T-helper 2 cell (primary cell): ENCODE measurements around the gene PTGDR.
A peak's percentile ranks its signal among the peaks of the same experiment; 100 is the strongest.

Experiments
- DNase-seq, 5 experiments: peaks; one replicate each; pipeline versions ENCODE4 v3.0.0 to v3.0.0-alpha.2; 2012 to 2022
- total RNA-seq, 2 donors: gene quantifications; one replicate each; lab custom pipeline; 2026; lab: John Stamatoyannopoulos, UW

PTGDR gene
- 0 to 0.81 reads per million in 2 donors for total RNA-seq

GRCh38 chr14:52267501-52268278 lies at the start of gene PTGDR:
Gene PTGDR (plus strand): TSS chr14:52267698. CDS start chr14:52267815, 117 bp downstream.
- peak in 2 of 5 experiments; percentile 24 to 62 for DNase-seq

- no peak for DNase-seq
Observed at GRCh38 chr14:52219488-52220084, 47.9 kb upstream of the PTGDR start.

GRCh38 chr14:52220924-52221811 lies 46.3 kb upstream of the PTGDR start:
- peak in 1 of 5 experiments; percentile 49 for DNase-seq

GRCh38 chr14:52222901-52223300 lies 44.6 kb upstream of the PTGDR start:
- no peak for DNase-seq

GRCh38 chr14:52227619-52228222 lies 39.8 kb upstream of the PTGDR start:
- no peak for DNase-seq

GRCh38 chr14:52233693-52234092 lies 33.8 kb upstream of the PTGDR start:
- no peak for DNase-seq

- no peak for DNase-seq
Observed at GRCh38 chr14:52235434-52235833, 32.1 kb upstream of the PTGDR start.

- no peak for DNase-seq
Observed at GRCh38 chr14:52235866-52236510, 31.5 kb upstream of the PTGDR start.

GRCh38 chr14:52238682-52239081 lies 28.8 kb upstream of the PTGDR start:
- DNase-seq: no peak

- DNase-seq: no peak
Observed at GRCh38 chr14:52240623-52241022, 26.9 kb upstream of the PTGDR start.

GRCh38 chr14:52241087-52241793 lies 26.3 kb upstream of the PTGDR start:
- DNase-seq: no peak

GRCh38 chr14:52244328-52244727 lies 23.2 kb upstream of the PTGDR start:
- no peak for DNase-seq

- DNase-seq: no peak
Observed at GRCh38 chr14:52244997-52245396, 22.5 kb upstream of the PTGDR start.

GRCh38 chr14:52248057-52248456 lies 19.4 kb upstream of the PTGDR start:
- DNase-seq: peak in 2 of 5 experiments; percentile 43 to 44

- no peak for DNase-seq
Observed at GRCh38 chr14:52251724-52252123, 15.8 kb upstream of the PTGDR start.

- no peak for DNase-seq
Observed at GRCh38 chr14:52253503-52253902, 14.0 kb upstream of the PTGDR start.

- no peak for DNase-seq
Observed at GRCh38 chr14:52254086-52254485, 13.4 kb upstream of the PTGDR start.

GRCh38 chr14:52258783-52259182 lies 8.7 kb upstream of the PTGDR start:
- no peak for DNase-seq

GRCh38 chr14:52259434-52259833 lies 8.1 kb upstream of the PTGDR start:
- peak in 1 of 5 experiments; percentile 45 for DNase-seq

- no peak for DNase-seq
Observed at GRCh38 chr14:52262600-52262999, 4.9 kb upstream of the PTGDR start.

- no peak for DNase-seq
Observed at GRCh38 chr14:52263190-52263589, 4.3 kb upstream of the PTGDR start.

GRCh38 chr14:52265253-52265652 lies 2.2 kb upstream of the PTGDR start:
- peak in 1 of 5 experiments; percentile 51 for DNase-seq
